GM13976 (cell line): ENCODE data around the gene AQP10.
"Not testable (repeated sequence)": the region's sequence is repeated elsewhere in the genome, so short reads cannot be mapped to it uniquely, and the experiment has no call there.

ENCODE experiments used
- DNase-seq: peaks from one replicate; pipeline ENCODE4 v3.0.0; 2012; ENCODE audit warnings: low spot score
- CTCF ChIP-seq: IDR thresholded peaks from 2 replicates; pipeline ENCODE4 v1.5.1; 2012; ENCODE audit warnings: borderline replicate concordance, mild to moderate bottlenecking; ENCODE audit not compliant: insufficient read depth; ENCODE audit errors: extremely low read depth, missing control alignments, control extremely low read depth
- in situ Hi-C: fragments of 300-500 bp; cut with MboI; formaldehyde crosslinking; loops from one replicate; pipeline ENCODE4 v1.12.0; 2022; ENCODE audit warnings: low sequenced_read_pairs, mixed read lengths, inconsistent platforms; ENCODE audit not compliant: unreplicated experiment

Gene AQP10

DNA sequence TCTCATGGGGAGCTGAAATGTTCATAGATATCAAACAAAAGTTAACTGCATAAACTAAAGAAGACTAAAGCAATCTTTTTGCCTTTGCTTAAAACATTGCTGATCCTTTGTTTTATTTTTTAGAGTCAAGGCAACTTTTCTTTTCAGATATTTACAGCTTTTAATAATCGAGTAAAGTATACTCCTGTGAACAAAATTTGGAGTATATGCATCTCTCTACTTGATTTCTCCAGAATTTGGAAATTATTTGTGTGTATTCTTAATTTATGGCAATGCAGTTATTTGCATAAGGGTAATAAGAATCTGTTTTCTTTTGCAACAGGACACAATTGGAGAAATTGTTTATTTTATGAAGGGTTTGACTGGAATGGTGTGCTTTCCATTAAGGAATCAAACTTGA is 4.2 kb upstream of the AQP10 start:
- in situ Hi-C loops, result no loop called here
- TF ChIP-seq CTCF, result no peak
- DNase-seq, result no peak

- in situ Hi-C loops, result no loop called here
- no peak for TF ChIP-seq CTCF
- no peak for DNase-seq
Measured at GRCh38 chr1:154318386-154318785, 2.5 kb upstream of the AQP10 start.

DNA sequence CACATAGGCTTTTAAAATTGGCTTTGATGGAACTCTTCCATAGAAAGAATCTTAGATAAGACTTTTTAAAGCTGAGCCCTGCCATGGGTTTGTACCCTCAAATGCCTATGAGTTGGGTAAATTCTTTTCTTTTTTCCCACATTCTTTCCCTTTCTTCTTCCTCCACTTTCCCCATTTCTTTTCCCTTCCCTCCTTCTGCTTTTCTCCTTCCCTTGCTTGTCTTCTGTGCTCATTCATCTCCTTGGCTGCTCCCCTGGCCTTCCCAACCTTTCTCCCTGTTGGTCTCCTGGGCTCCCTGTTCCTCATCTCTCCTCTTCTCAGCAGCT is 679 bp downstream of the AQP10 start:
- in situ Hi-C loops, DNase-seq: not testable (repeated sequence)

DNA sequence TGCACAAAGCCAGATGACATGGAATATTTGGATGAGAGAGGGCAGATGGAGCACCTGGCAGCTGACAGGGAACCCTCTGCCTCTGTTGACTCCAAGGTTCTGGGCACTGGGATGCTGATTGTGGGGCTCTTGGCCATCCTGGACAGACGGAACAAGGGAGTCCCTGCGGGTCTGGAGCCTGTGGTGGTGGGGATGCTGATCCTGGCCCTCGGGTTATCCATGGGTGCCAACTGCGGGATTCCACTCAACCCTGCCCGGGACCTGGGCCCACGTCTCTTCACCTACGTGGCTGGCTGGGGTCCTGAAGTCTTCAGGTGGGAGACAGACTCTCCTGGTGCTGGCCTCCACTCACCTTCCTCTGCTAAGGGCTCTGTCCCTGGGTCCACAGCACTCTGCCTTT is 2.6 kb downstream of the AQP10 start:
- no peak for TF ChIP-seq CTCF
- in situ Hi-C loops, result no loop called here

GRCh38 chr1:154324241-154324640 is 3.3 kb downstream of the AQP10 start:
- in situ Hi-C loops, result no loop called here
- no peak for TF ChIP-seq CTCF
- DNase-seq, result peak; percentile 17

More for the DNA sequence above, 2.6 kb downstream of the AQP10 start:
- DNase-seq, result peak; percentile 10

GRCh38 chr1:154324669-154325582 is 4.0 kb downstream of the AQP10 start, which contains the start of gene ATP8B2:
ATP8B2 (plus strand) TSS chr1:154325525; CDS start chr1:154328142, 2,617 bp downstream.
- DNase-seq, result peak; percentile 91
- peak; percentile 92 for TF ChIP-seq CTCF
- in situ Hi-C loops, result no loop called here
